Left renal cortex interstitium (tissue), 4 donors: ENCODE results near the gene COL5A1. TPM values are rescaled to one million over a fixed set of nuclear protein-coding genes. Genes with fewer than 3 reads are reported as not detected.

Experiments
- DNase-seq, 4 donors: peaks; one replicate each; pipeline ENCODE4 v3.0.0-alpha.2; 2013; ENCODE audit warnings: low read depth in 4 of 4, low spot score in 2 of 4, missing footprints in 1 of 4
- polyA plus RNA-seq, 4 donors: library from polyadenylated mRNA; unstranded; fragments of 120-200 nt; gene quantifications; one replicate each; pipeline ENCODE4 v1.2.1, GENCODE V29; 2013; ENCODE audit not compliant: insufficient read length in 4 of 4

The COL5A1 gene
- polyA plus RNA-seq, 4 donors = 92.0 to 140 (median 99.7) TPM

DNA sequence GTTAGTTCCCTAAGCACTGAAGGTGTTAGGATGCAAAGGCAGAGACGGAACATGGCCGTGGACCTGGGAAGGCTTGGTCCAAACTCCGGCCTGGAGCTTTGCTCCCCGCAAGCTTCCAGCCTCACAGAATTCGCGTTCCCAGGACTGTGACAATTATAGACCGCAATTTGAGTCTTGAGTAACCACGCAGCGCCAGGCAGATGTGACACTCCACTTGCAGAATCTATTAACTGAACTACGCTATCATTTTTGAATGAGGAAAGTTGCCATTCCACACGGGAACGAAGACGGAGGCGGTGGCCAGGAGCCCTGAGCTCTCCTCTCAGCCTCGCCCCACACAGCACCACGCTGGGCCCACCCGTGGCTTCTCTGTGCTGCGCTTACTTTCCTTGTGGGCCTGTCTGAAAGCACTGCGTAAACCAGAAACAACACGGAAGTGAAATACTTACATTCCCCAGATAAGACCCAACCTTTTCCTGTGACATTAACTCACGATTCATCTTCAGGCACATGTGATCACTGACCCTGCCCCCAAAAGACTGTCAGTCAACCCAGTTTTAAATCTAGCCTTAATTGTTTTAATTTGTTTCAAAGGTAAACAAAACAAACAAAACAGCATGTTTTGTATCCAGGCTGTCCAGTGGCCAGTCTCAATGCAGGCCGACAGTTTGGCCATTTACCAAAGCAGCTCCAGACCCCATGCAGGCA, 16.1 kb upstream of the COL5A1 start:
- DNase-seq = no peak

- no peak for DNase-seq
Observed at GRCh38 chr9:134626069-134626423, 15.6 kb upstream of the COL5A1 start.

- DNase-seq = no peak
Observed at GRCh38 chr9:134626571-134627416, 14.8 kb upstream of the COL5A1 start.

GRCh38 chr9:134627417-134628353, 13.9 kb upstream of the COL5A1 start:
- no peak for DNase-seq

- DNase-seq = no peak
Observed at GRCh38 chr9:134628354-134628736, 13.3 kb upstream of the COL5A1 start.

- no peak for DNase-seq
Observed at GRCh38 chr9:134629061-134629585, 12.5 kb upstream of the COL5A1 start.

DNA sequence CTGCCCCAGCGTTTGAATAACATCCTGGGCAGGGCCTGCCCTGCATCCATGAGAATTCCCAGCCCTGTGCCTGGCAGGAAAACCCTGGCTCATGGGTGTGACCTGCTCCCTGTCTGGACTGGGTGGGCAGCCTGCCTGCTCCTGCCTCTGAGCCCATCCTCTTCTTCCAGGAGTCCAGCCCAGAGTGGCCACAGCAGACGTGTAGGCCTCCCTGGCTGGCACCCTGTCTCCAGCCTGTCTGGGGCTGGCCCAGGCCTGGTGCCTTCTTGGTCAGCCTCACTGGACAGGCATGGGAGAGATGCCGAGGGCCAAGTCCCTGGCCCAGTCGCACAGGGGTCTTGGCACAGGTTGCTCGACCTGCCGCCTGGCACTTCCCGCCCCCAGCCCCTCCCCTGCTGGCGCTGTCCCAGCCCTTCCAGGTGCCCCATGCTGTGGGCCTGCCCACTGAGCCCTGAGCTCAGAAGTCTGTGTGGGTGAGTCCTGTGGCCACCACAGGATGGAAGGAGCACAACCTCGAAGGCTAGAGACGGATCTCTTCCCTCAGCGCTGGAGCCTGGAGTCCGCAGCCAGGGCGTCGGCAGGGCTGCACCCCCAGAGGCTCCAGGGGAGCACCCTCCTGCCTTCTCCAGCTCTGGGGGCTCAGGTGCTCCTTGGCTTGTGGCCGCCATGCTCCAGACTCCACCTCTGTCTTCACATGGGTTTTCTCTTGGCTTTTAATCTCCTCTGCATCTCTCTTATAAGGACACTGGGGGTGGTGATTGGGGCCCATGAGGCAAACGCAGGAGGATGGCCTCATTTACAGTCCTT, 11.8 kb upstream of the COL5A1 start:
- DNase-seq = no peak

DNA sequence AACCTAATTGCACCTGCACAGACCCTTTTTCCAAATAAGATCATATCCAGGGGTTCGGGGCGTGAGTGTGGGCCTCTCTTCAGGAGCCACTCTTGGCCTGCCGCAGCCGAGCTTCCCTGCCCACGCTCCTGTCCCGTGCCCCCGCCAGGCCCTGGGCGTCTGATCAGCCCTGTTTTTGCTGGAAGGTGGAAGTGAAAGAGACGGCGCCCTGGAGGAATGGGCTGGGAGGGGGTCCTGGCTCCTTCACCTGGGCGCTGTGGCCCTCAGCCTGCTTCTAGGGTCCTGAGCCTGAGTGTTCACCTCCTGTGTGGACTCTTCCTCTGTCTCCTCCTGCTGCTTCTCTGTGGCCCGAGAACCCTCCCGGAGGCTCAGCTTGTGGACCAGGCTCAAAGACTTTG, 11.2 kb upstream of the COL5A1 start:
- DNase-seq = no peak

DNA sequence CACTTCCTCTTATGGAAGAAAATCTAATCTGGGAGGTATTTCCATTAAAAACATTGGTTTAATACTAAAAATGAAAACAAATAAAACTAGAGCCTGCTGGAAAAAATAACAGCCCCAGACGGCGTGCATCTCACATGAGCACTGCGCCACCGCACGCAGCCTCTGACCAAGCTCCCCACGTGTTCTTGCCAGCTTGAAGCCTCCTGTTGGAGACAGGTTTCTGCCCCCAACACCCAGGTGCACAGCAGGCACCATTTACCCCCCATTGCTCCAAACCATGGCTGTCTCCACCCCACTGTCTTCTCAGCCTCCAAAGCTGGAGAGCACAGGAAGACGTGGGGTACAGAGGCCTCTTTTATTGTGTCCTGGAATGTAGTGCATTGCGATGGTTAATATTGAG, 10.7 kb upstream of the COL5A1 start:
- DNase-seq = no peak

GRCh38 chr9:134631881-134632280, 9.7 kb upstream of the COL5A1 start:
- no peak for DNase-seq

GRCh38 chr9:134632329-134632728, 9.3 kb upstream of the COL5A1 start:
- DNase-seq = no peak

DNA sequence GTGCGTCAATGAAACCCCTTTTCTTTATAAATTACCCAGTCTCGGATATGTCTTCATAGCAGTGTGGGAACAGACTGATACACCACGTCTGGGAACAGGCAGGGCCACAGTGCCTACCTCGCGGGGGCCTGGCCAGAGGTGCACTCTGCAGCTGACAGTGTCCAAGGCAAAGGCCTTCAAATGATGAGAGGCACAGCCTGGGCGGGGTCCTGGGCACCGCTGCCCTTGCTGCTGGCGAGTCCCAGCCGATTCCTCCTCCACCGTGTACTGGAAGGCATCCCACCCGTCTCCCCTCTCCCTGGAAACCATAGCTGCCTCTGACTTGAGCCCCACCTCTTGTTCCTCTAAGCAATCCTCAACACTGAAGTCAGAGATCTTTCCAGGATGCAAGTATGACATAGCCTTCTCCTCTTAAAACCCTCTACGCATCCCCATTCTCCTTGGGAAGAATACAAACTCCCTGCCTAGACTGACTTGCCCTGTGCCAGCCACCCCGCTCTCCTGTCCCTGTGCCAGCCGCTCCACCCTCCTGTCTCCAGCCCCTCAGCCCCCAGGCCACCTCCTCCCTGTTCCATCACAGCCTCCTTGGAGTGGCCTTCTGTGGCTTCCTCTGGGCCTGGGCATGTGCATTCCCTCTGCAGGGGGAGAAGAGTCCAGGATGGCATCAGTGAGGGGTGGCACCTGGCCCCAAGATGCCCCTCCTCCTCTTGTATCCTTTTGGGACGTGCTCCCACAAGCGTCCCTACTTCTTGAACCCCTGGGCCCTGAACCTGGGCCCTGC, 8.1 kb upstream of the COL5A1 start:
- DNase-seq = no peak

DNA sequence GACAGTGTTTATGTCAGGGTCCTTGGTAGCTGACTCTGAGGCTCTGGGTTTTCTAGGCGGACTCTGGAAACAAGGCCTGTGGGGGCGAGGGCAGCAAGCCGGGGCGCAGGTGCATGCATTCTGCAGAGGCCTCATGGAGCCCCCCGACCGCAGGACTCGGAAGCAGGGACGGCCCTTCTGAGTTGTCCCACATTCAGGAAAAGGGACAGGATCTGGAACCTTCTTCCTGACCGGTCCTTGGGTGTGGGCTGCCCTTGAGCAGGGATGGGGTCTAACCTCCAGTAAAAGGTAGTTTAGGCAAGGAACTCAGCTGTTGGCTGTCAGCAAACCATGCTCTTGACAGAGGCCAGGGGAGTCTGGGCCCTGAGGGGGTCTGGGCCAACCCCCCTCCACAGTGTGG, 7.4 kb upstream of the COL5A1 start:
- no peak for DNase-seq

DNA sequence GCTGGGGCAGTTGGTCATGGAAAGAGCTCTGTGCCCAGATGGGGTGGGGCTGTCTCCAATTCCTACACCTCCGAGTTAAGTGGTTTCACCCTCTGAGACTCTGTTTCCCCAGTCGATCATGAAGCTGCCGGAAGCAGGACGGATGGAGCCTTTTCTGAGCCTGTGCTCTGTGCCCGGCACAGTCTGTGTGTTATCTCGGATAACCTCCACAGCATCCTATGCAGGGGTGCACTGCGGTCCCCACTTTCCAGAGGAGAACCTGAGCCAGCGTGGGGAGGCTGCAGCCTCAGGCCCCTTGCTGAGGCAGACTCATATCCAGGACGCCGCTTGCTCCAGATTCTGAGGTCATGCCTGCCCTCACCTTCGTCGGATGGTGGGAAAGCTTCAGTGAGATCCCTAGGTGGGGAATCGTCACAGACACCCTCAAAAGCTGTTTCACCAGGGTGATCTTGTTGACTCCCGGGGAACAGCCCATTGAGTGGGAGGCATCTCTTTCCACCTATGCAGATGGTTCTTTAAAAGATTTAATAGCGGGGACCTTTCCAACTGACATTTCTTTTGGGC, 6.9 kb upstream of the COL5A1 start:
- no peak for DNase-seq

GRCh38 chr9:134635351-134636148, 6.1 kb upstream of the COL5A1 start:
- no peak for DNase-seq

DNA sequence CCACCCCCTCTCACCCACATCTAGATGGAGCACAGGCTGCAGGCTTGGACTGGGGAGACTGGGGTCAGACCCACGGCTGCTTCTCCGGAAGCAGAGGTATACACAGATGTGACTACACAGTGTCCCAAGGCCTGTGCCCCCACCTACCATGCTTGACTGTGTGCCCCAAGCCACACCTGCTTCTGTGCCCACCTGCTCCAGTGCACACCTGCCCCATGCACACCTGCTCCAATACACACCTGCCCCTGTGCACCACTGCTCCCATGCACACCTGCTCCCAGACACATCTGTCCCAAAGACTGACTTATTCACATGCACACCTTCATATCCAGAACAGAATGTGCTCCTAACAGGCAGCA, 5.5 kb upstream of the COL5A1 start:
- no peak for DNase-seq

- DNase-seq = no peak
Observed at GRCh38 chr9:134637241-134637640, 4.4 kb upstream of the COL5A1 start.
